ENCODE measurements around the gene CRIP3.

CRIP3 gene

GRCh38 chr6:43286980-43287716, 21.5 kb downstream of the CRIP3 start:
- DNase-seq: no peak

GRCh38 chr6:43286456-43286979, 22.1 kb downstream of the CRIP3 start:
- DNase-seq: no peak

- DNase-seq: no peak
These were observed 22.8 kb downstream of the CRIP3 start for GRCh38 chr6:43285832-43286231.

- DNase-seq: no peak
These were observed 23.4 kb downstream of the CRIP3 start for GRCh38 chr6:43284991-43285781.

GRCh38 chr6:43283905-43284304, 24.7 kb downstream of the CRIP3 start:
- DNase-seq: no peak

GRCh38 chr6:43283514-43283901, 25.1 kb downstream of the CRIP3 start:
- no peak for DNase-seq

- DNase-seq: no peak
These were observed 25.8 kb downstream of the CRIP3 start for GRCh38 chr6:43282636-43283513.

- no peak for DNase-seq
These were observed 26.6 kb downstream of the CRIP3 start for GRCh38 chr6:43282060-43282459.

GRCh38 chr6:43280234-43280633, 28.4 kb downstream of the CRIP3 start:
- DNase-seq: no peak

GRCh38 chr6:43278524-43279078, 30.0 kb downstream of the CRIP3 start:
- DNase-seq: no peak

GRCh38 chr6:43277643-43278523, 30.7 kb downstream of the CRIP3 start:
- DNase-seq: no peak

- DNase-seq: no peak
These were observed 31.4 kb downstream of the CRIP3 start for GRCh38 chr6:43277306-43277642.

- DNase-seq: no peak
These were observed 31.9 kb downstream of the CRIP3 start for GRCh38 chr6:43276577-43277305.

GRCh38 chr6:43275801-43276576, 32.6 kb downstream of the CRIP3 start:
- no peak for DNase-seq

- DNase-seq: peak; percentile 17
These were observed 33.6 kb downstream of the CRIP3 start for GRCh38 chr6:43274916-43275597.

GRCh38 chr6:43274127-43274915, 34.3 kb downstream of the CRIP3 start:
- no peak for DNase-seq

- DNase-seq: no peak
These were observed 34.9 kb downstream of the CRIP3 start for GRCh38 chr6:43273707-43274106.

GRCh38 chr6:43271944-43272343, 36.7 kb downstream of the CRIP3 start:
- no peak for DNase-seq

Data from COR-L47 (cell line).